ENCODE results near the gene PRSS16.

PRSS16 gene

GRCh38 chr6:27224729-27225128 is 22.8 kb upstream of the PRSS16 start:
- Histone ChIP-seq H3K9me3 (replicated peaks in 1 of 2; ENCODE audit: control insufficient read depth in 2 of 2, insufficient read depth in 1 of 2, low read depth in 1 of 2, low read length in 2 of 2) (no peaks in the 10 kb centered on the region), H4K91ac (ENCODE audit: low read depth, low read length, poor library complexity) (no peak overlapping the region), H2BK120ac (ENCODE audit: low read depth, low read length) (no peak overlapping the region), H2BK5ac (ENCODE audit: low read length) (no peak overlapping the region), H4K8ac (ENCODE audit: low read depth, low read length) (no peak overlapping the region), H3K4me3 (ENCODE audit: low read length in 2 of 2) (no peak overlapping the region), H3K79me1 (ENCODE audit: low read depth, low read length) (no peaks in the 10 kb centered on the region), H3K4me2 (ENCODE audit: insufficient read depth, low read length, poor library complexity, severe bottlenecking) (no peak overlapping the region), H2BK12ac (ENCODE audit: low read length) (no peak overlapping the region), H3K23ac (ENCODE audit: low read depth, low read length, poor library complexity) (no peak overlapping the region), H2BK15ac (ENCODE audit: low read length) (no peak overlapping the region), H3K18ac (ENCODE audit: low read length) (no peak overlapping the region), H3K9ac (ENCODE audit: low read depth, low read length, poor library complexity) (no peak overlapping the region), H2AK5ac (ENCODE audit: low read depth, low read length) (no peak overlapping the region), H2AFZ (ENCODE audit: low read length) (no peak overlapping the region), H3K14ac (ENCODE audit: low read length) (no peak overlapping the region), H3K36me3 (replicated peaks in 1 of 2; ENCODE audit: control insufficient read depth in 2 of 2, insufficient read depth in 2 of 2, low read length in 2 of 2) (no peaks in the 10 kb centered on the region), H3K27me3 (ENCODE audit: control insufficient read depth in 3 of 3, insufficient read depth in 3 of 3, low read depth in 1 of 3, low read length in 3 of 3) (no peaks in the 10 kb centered on the region), H3K4me1 (ENCODE audit: control insufficient read depth in 2 of 2, insufficient read depth in 1 of 2, low read depth in 1 of 2, low read length in 2 of 2) (no peaks in the 10 kb centered on the region), H3K27ac (replicated peaks; ENCODE audit: low read length) (no peak overlapping the region), H3K4ac (ENCODE audit: low read length) (no peak overlapping the region)
- WGBS, 2 donors (ENCODE audit: extremely low coverage in 2 of 2, insufficient read length in 2 of 2, insufficient replicate concordance in 1 of 2), result no CpG with 5 or more reads among the region's 4 CpGs
- no peak for DNase-seq (ENCODE audit: low spot score)

- Histone ChIP-seq H2BK120ac (ENCODE audit: low read depth, low read length) (no peak overlapping the region), H3K27me3 (ENCODE audit: control insufficient read depth in 3 of 3, insufficient read depth in 3 of 3, low read depth in 1 of 3, low read length in 3 of 3) (no peaks in the 10 kb centered on the region), H3K14ac (ENCODE audit: low read length) (no peak overlapping the region), H2AFZ (ENCODE audit: low read length) (no peak overlapping the region), H4K8ac (ENCODE audit: low read depth, low read length) (no peak overlapping the region), H2BK12ac (ENCODE audit: low read length) (no peak overlapping the region), H3K23ac (ENCODE audit: low read depth, low read length, poor library complexity) (no peak overlapping the region), H3K79me1 (ENCODE audit: low read depth, low read length) (no peaks in the 10 kb centered on the region), H3K9ac (ENCODE audit: low read depth, low read length, poor library complexity) (no peak overlapping the region), H2BK5ac (ENCODE audit: low read length) (no peak overlapping the region), H3K9me3 (replicated peaks in 1 of 2; ENCODE audit: control insufficient read depth in 2 of 2, insufficient read depth in 1 of 2, low read depth in 1 of 2, low read length in 2 of 2) (no peaks in the 10 kb centered on the region), H3K4me3 (ENCODE audit: low read length in 2 of 2) (no peak overlapping the region), H3K4ac (ENCODE audit: low read length) (no peak overlapping the region), H4K91ac (ENCODE audit: low read depth, low read length, poor library complexity) (no peak overlapping the region), H3K36me3 (replicated peaks in 1 of 2; ENCODE audit: control insufficient read depth in 2 of 2, insufficient read depth in 2 of 2, low read length in 2 of 2) (no peaks in the 10 kb centered on the region), H2BK15ac (ENCODE audit: low read length) (no peak overlapping the region), H3K18ac (ENCODE audit: low read length) (no peak overlapping the region), H3K27ac (replicated peaks; ENCODE audit: low read length) (no peak overlapping the region), H3K4me2 (ENCODE audit: insufficient read depth, low read length, poor library complexity, severe bottlenecking) (peak overlapping the region; percentile 14), H3K4me1 (ENCODE audit: control insufficient read depth in 2 of 2, insufficient read depth in 1 of 2, low read depth in 1 of 2, low read length in 2 of 2) (no peaks in the 10 kb centered on the region), H2AK5ac (ENCODE audit: low read depth, low read length) (no peak overlapping the region)
- no CpG with 5 or more reads among the region's 5 CpGs for WGBS, 2 donors (ENCODE audit: extremely low coverage in 2 of 2, insufficient read length in 2 of 2, insufficient replicate concordance in 1 of 2)
- DNase-seq (ENCODE audit: low spot score), result no peak
Observed at GRCh38 chr6:27228963-27229477, 18.5 kb upstream of the PRSS16 start.

DNA sequence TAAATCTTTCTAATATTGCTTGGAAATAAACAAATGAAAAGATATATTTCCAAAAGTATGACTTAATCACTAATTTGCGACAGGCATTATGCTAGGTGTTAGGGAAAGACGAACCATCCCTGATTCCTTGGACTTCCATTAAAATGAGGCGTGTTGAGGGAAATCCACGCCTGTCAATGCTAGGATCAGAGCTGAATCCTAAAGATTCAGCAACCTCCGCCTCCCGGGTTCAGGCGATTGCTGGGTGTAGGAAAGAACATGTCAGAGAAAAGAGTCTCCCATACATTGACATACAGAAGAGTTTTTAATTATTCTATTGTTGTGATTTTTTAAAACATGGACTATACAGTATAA is 16.8 kb upstream of the PRSS16 start:
- H3K4me3 ChIP-seq (ENCODE audit: low read length in 2 of 2), result no peak overlapping the region
- H2BK120ac ChIP-seq (ENCODE audit: low read depth, low read length), result no peak overlapping the region
- H3K23ac ChIP-seq (ENCODE audit: low read depth, low read length, poor library complexity), result no peak overlapping the region
- peak overlapping the region; percentile 38 for H3K4me2 ChIP-seq (ENCODE audit: insufficient read depth, low read length, poor library complexity, severe bottlenecking)
- no peak overlapping the region for H3K4ac ChIP-seq (ENCODE audit: low read length)
- no CpG with 5 or more reads among the region's 7 CpGs for WGBS, 2 donors (ENCODE audit: extremely low coverage in 2 of 2, insufficient read length in 2 of 2, insufficient replicate concordance in 1 of 2)
- H2BK5ac ChIP-seq (ENCODE audit: low read length), result no peak overlapping the region
- no peak overlapping the region for H3K9ac ChIP-seq (ENCODE audit: low read depth, low read length, poor library complexity)
- H3K27me3 ChIP-seq (ENCODE audit: control insufficient read depth in 3 of 3, insufficient read depth in 3 of 3, low read depth in 1 of 3, low read length in 3 of 3), result peaks cover 0 to 3% (median 0%) of the 10 kb centered on the region in 3 experiments
- no peak for DNase-seq (ENCODE audit: low spot score)
- H2AK5ac ChIP-seq (ENCODE audit: low read depth, low read length), result no peak overlapping the region
- H3K4me1 ChIP-seq (ENCODE audit: control insufficient read depth in 2 of 2, insufficient read depth in 1 of 2, low read depth in 1 of 2, low read length in 2 of 2), result no peaks in the 10 kb centered on the region
- H4K8ac ChIP-seq (ENCODE audit: low read depth, low read length), result no peak overlapping the region
- no peak overlapping the region for H2AFZ ChIP-seq (ENCODE audit: low read length)
- no peak overlapping the region for H2BK12ac ChIP-seq (ENCODE audit: low read length)
- H3K79me1 ChIP-seq (ENCODE audit: low read depth, low read length), result no peaks in the 10 kb centered on the region
- no peak overlapping the region for H2BK15ac ChIP-seq (ENCODE audit: low read length)
- H4K91ac ChIP-seq (ENCODE audit: low read depth, low read length, poor library complexity), result no peak overlapping the region
- no peak overlapping the region for H3K27ac ChIP-seq (replicated peaks; ENCODE audit: low read length)
- H3K18ac ChIP-seq (ENCODE audit: low read length), result no peak overlapping the region
- no peaks in the 10 kb centered on the region for H3K9me3 ChIP-seq (replicated peaks in 1 of 2; ENCODE audit: control insufficient read depth in 2 of 2, insufficient read depth in 1 of 2, low read depth in 1 of 2, low read length in 2 of 2)
- no peaks in the 10 kb centered on the region for H3K36me3 ChIP-seq (replicated peaks in 1 of 2; ENCODE audit: control insufficient read depth in 2 of 2, insufficient read depth in 2 of 2, low read length in 2 of 2)
- H3K14ac ChIP-seq (ENCODE audit: low read length), result no peak overlapping the region

- Histone ChIP-seq H3K4me2 (ENCODE audit: insufficient read depth, low read length, poor library complexity, severe bottlenecking) (no peak overlapping the region), H4K91ac (ENCODE audit: low read depth, low read length, poor library complexity) (no peak overlapping the region), H3K9me3 (replicated peaks in 1 of 2; ENCODE audit: control insufficient read depth in 2 of 2, insufficient read depth in 1 of 2, low read depth in 1 of 2, low read length in 2 of 2) (peaks cover 0 to 10% of the 10 kb centered on the region in 2 donors), H2AFZ (ENCODE audit: low read length) (no peak overlapping the region), H3K4ac (ENCODE audit: low read length) (no peak overlapping the region), H2BK120ac (ENCODE audit: low read depth, low read length) (no peak overlapping the region), H2BK15ac (ENCODE audit: low read length) (no peak overlapping the region), H3K14ac (ENCODE audit: low read length) (no peak overlapping the region), H3K36me3 (replicated peaks in 1 of 2; ENCODE audit: control insufficient read depth in 2 of 2, insufficient read depth in 2 of 2, low read length in 2 of 2) (no peaks in the 10 kb centered on the region), H3K18ac (ENCODE audit: low read length) (no peak overlapping the region), H3K23ac (ENCODE audit: low read depth, low read length, poor library complexity) (no peak overlapping the region), H3K4me3 (ENCODE audit: low read length in 2 of 2) (no peak overlapping the region), H2BK12ac (ENCODE audit: low read length) (no peak overlapping the region), H2BK5ac (ENCODE audit: low read length) (no peak overlapping the region), H2AK5ac (ENCODE audit: low read depth, low read length) (no peak overlapping the region), H3K79me1 (ENCODE audit: low read depth, low read length) (no peaks in the 10 kb centered on the region), H3K27ac (replicated peaks; ENCODE audit: low read length) (no peak overlapping the region), H3K27me3 (ENCODE audit: control insufficient read depth in 3 of 3, insufficient read depth in 3 of 3, low read depth in 1 of 3, low read length in 3 of 3) (peaks cover 0 to 32% (median 19%) of the 10 kb centered on the region in 3 experiments), H4K8ac (ENCODE audit: low read depth, low read length) (no peak overlapping the region), H3K4me1 (ENCODE audit: control insufficient read depth in 2 of 2, insufficient read depth in 1 of 2, low read depth in 1 of 2, low read length in 2 of 2) (no peaks in the 10 kb centered on the region), H3K9ac (ENCODE audit: low read depth, low read length, poor library complexity) (no peak overlapping the region)
- DNase-seq (ENCODE audit: low spot score), result no peak
- no CpG with 5 or more reads among the region's 3 CpGs for WGBS, 2 donors (ENCODE audit: extremely low coverage in 2 of 2, insufficient read length in 2 of 2, insufficient replicate concordance in 1 of 2)
Observed at GRCh38 chr6:27234576-27234975, 12.9 kb upstream of the PRSS16 start.

Data from neuronal stem cell (in vitro differentiated cells).